GM12892 (cell line): Measurements from ENCODE around the gene ALDH1A1.

Experiments
- POLR2A ChIP-seq: IDR thresholded peaks from 2 replicates; pipeline ENCODE4 v1.6.1; 2011; ENCODE audit warnings: low read depth, low read length, control low read depth
- POLR2AphosphoS5 ChIP-seq: IDR thresholded peaks from 2 replicates; pipeline ENCODE4 v1.6.1; 2011; ENCODE audit warnings: low read depth, low read length, control low read depth

DNA sequence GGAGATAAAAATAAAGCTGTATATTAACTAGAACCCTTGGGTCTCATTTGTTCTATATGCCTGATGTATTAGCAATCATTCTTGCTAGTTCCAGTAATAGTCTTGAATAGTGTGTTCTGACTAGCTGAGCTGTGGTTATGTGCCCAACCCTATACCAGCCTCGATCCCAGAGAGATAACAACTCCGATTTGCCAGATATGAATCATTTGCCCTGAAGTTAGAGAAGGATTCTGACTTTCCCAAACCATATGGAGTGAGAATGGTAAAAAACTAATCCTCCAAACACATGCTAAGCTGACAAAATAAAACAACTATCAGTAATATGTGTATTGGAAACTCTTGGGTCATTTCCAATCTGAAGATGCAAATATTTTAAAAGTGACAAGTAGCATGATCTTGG lies 64.8 kb downstream of the ALDH1A1 start:
- TF ChIP-seq POLR2A, result no peak
- no peak for TF ChIP-seq POLR2AphosphoS5
